ENCODE data around the gene PXK. TPM values are rescaled to one million over a fixed set of nuclear protein-coding genes. Genes with fewer than 3 reads are reported as not detected.
A peak's percentile ranks its signal among the peaks of the same experiment; 100 is the strongest.

Gene PXK
- total RNA-seq, 2 experiments from 2014 or later = 22.2 to 23.6 TPM

- Mint-ChIP-seq H3K9me3 (no peaks in the 10 kb centered on the region), H3K4me1 (ENCODE audit: low read depth) (peaks cover 40% of the 10 kb centered on the region), H3K27ac (peak overlapping the region; percentile 15), H3K36me3 (ENCODE audit: low read depth) (peaks cover 13% of the 10 kb centered on the region), H3K27me3 (no peaks in the 10 kb centered on the region), H3K4me3 (no peak overlapping the region)
- no peak for TF ChIP-seq CTCF (IDR thresholded peaks at IDR 0.05)
- ATAC-seq (no peak), DNase-seq (no peak)
- intact Hi-C loops (cut with micrococcal nuclease) = loop anchor here (5.0 kb wide), 2 partner anchors 90 to 210 kb away; no protein-coding TSS in a partner anchor
- POLR2A ChIA-PET = interaction anchor here (1.5 kb wide), 1 partner anchor 43 kb away, joined by 3 read pairs; no protein-coding TSS in a partner anchor
- CTCF ChIA-PET = interaction anchor here (1.0 to 8.2 kb wide), 6 partner anchors 14 to 106 kb away, joined by 3 to 87 read pairs (median 5); partner anchors contain the start of genes HTD2 and RPP14
Measured at GRCh38 chr3:58322793-58323192, 9.9 kb upstream of the PXK start.

- POLR2A ChIA-PET = interaction anchor here (1.0 to 1.5 kb wide), 2 partner anchors 9 to 15 kb away, joined by 3 to 7 read pairs; partner anchors contain the start of gene PXK
- peaks cover 10% of the 10 kb centered on the region for H3K36me3 Mint-ChIP-seq (ENCODE audit: low read depth)
- peak overlapping the region; percentile 87 for H3K27ac Mint-ChIP-seq
- H3K4me1 Mint-ChIP-seq (ENCODE audit: low read depth) = peaks cover 40% of the 10 kb centered on the region
- intact Hi-C loops (cut with micrococcal nuclease) = loop anchor here (5.0 kb wide), 2 partner anchors 89 to 209 kb away; no protein-coding TSS in a partner anchor
- peak overlapping the region; percentile 2 for H3K4me3 Mint-ChIP-seq
- DNase-seq (peak; percentile 12), ATAC-seq (peak; percentile 64)
- TF ChIP-seq CTCF (IDR thresholded peaks at IDR 0.05) = no peak
- H3K27me3 Mint-ChIP-seq = no peaks in the 10 kb centered on the region
- CTCF ChIA-PET = interaction anchor here (1.1 to 8.2 kb wide), 5 partner anchors 15 to 168 kb away, joined by 3 to 87 read pairs (median 6); partner anchors contain the start of genes HTD2, KCTD6 and RPP14
- no peaks in the 10 kb centered on the region for H3K9me3 Mint-ChIP-seq
Measured at GRCh38 chr3:58323529-58324390, 8.9 kb upstream of the PXK start.

DNA sequence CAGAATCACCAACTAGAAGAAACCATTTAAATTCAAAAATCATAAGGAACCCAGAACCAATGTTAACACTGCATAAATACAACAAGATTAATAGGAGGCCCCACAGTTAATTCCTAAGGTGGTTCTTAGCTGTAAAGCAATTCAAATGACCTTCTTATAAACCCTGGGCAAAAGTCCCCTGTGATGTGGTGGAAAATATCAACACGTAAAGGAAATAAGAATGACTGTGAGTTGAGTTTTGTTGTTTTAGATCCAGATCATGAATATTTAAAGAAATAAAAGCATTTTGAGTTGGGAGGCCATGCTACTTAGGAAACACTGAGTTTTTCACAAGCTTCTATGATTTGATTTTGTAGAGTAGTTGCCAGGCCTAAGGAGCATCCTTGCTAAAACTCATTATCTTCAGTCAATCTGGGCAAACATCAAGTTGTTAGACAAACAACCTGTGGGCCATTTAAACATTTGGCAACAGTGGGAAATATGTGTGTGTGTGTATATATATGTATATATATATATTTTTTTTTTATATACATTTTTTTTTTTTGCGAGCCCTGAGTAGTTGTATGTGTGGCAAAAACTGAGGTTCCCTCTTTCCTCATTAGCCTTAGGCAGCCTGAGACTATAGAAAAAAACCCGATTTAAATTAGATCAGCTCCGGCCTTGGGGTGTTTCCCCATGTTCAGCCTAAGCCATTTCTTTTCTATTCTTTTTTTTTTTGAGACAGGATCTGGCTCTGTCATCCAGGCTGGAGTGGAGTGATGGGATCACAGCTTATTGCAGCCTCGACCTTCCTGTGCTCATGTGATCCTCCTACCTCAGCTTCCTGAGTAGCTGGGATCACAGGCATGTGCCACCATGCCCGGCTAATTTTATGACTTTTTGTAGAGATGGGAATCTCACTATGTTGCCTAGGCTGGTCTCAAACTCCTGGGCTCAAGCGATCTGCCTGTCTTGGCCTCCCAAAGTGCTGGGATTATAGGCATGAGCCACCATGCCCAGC is 8.0 kb upstream of the PXK start:
- Mint-ChIP-seq H3K9me3 (no peaks in the 10 kb centered on the region), H3K27ac (peak overlapping the region; percentile 87), H3K4me3 (peak overlapping the region; percentile 2), H3K27me3 (no peaks in the 10 kb centered on the region), H3K36me3 (ENCODE audit: low read depth) (peaks cover 7% of the 10 kb centered on the region), H3K4me1 (ENCODE audit: low read depth) (peaks cover 40% of the 10 kb centered on the region)
- TF ChIP-seq CTCF (IDR thresholded peaks at IDR 0.05) = no peak
- peak; percentile 63 for ATAC-seq
- ChIA-PET CTCF (interaction anchor here (0.8 to 4.4 kb wide), 5 partner anchors 17 to 167 kb away, joined by 3 to 35 read pairs (median 4); partner anchors contain the start of genes HTD2, KCTD6 and RPP14), POLR2A (interaction anchor here (1.0 to 1.5 kb wide), 3 partner anchors 8 to 16 kb away, joined by 3 to 7 read pairs (median 4); partner anchors contain the start of gene PXK)
- intact Hi-C loops (cut with micrococcal nuclease) = loop anchor here (5.0 kb wide), 2 partner anchors 88 to 208 kb away; no protein-coding TSS in a partner anchor
- DNase-seq = peak; percentile 37

DNA sequence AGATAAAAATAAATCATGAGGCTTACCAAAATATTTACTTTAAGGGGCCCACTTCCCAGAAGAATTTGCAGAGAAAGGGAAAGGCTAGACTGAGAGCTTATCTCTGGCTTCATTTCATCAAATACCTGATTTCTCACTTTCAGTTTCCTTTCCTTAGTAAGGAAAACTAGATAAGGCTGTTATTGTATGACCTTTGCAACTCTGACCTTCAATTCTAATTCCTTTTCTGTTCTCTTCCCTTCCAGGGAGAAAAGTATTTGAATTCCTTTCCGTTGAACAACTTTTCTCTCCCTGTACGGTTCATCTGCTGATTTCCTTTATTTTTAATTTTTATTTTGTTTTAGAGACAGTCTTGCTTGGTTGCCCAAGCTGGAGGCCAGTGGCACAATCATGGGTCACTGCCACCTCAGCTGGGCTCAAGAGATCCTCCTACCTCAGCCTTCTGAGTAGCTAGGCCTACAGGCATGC is 7.1 kb upstream of the PXK start:
- H3K36me3 Mint-ChIP-seq (ENCODE audit: low read depth) = peaks cover 7% of the 10 kb centered on the region
- CTCF ChIA-PET = interaction anchor here (1.2 to 4.4 kb wide), 3 partner anchors 10 to 18 kb away, joined by 3 to 35 read pairs (median 4); partner anchors contain the start of genes HTD2 and RPP14
- DNase-seq = no peak
- no peak overlapping the region for H3K4me3 Mint-ChIP-seq
- H3K4me1 Mint-ChIP-seq (ENCODE audit: low read depth) = peaks cover 40% of the 10 kb centered on the region
- no peaks in the 10 kb centered on the region for H3K27me3 Mint-ChIP-seq
- no peak for TF ChIP-seq CTCF (IDR thresholded peaks at IDR 0.05)
- intact Hi-C loops (cut with micrococcal nuclease) = no loop called here
- H3K27ac Mint-ChIP-seq = peak overlapping the region; percentile 87
- no peak for ATAC-seq
- POLR2A ChIA-PET = interaction anchor here (1.4 to 1.5 kb wide), 2 partner anchors 9 to 25 kb away, joined by 3 to 4 read pairs; no protein-coding TSS in a partner anchor
- no peaks in the 10 kb centered on the region for H3K9me3 Mint-ChIP-seq

Measured in activated CD8-positive, alpha-beta T cell treated with anti-CD3 and anti-CD28 coated beads for 36 hours (primary cell).